Measurements from ENCODE around the gene BEND7. TPM values are rescaled to one million over a fixed set of nuclear protein-coding genes. Genes with fewer than 3 reads are reported as not detected.

The BEND7 gene
- total RNA-seq, 1 experiment from 2014 or later = 7.6 TPM

GRCh38 chr10:13445656-13446400 is 83.0 kb downstream of the BEND7 start:
- H3K9me3 ChIP-seq (ENCODE audit: control insufficient read depth, insufficient read depth, low read depth, low read length) = no peaks in the 10 kb centered on the region
- no TSS peak for BruUV-seq (replicated peaks)
- no peaks in the 10 kb centered on the region for H3K27me3 ChIP-seq (ENCODE audit: control insufficient read depth, insufficient read depth, low read length)
- H3K4me1 ChIP-seq (ENCODE audit: control insufficient read depth, insufficient read depth, low read length) = no peaks in the 10 kb centered on the region
- no peak overlapping the region for H3K27ac ChIP-seq (ENCODE audit: low read length)
- in situ Hi-C loops (cut with HindIII; ENCODE audit: low pct_unique_long_range_greater_than_20kb, low sequenced_read_pairs) (no loop called here), intact Hi-C loops (cut with micrococcal nuclease; ENCODE audit: unreplicated experiment) (loop anchor here (1.0 kb wide), 1 partner anchor 12 kb away; no protein-coding TSS in a partner anchor)
- ChIA-PET CTCF (no interaction called here), POLR2A (no interaction called here)
- ATAC-seq (no peak), DNase-seq (ENCODE audit: low read depth, low spot score) (no peak)
- H3K36me3 ChIP-seq (ENCODE audit: control insufficient read depth, insufficient read depth, low read length) = no peaks in the 10 kb centered on the region
- H3K4me3 ChIP-seq (ENCODE audit: low read depth in 2 of 2, low read length in 2 of 2) = no peak overlapping the region
- TF ChIP-seq CTCF (IDR thresholded peaks at IDR 0.05) = no peak
- no peak for TF ChIP-seq REST (IDR thresholded peaks at IDR 0.05; ENCODE audit: insufficient read depth in 1 of 2, low read depth in 2 of 2, low read length in 1 of 2)
- no peak for TF ChIP-seq TCF7L2 (IDR thresholded peaks at IDR 0.05; ENCODE audit: low read depth, low read length)
- TF ChIP-seq SIN3A (IDR thresholded peaks at IDR 0.05; ENCODE audit: borderline replicate concordance, insufficient read depth, low read depth, low read length) = no peak

GRCh38 chr10:13441476-13441875 is 87.3 kb downstream of the BEND7 start:
- Histone ChIP-seq H3K27me3 (ENCODE audit: control insufficient read depth, insufficient read depth, low read length) (no peaks in the 10 kb centered on the region), H3K27ac (ENCODE audit: low read length) (no peak overlapping the region), H3K36me3 (ENCODE audit: control insufficient read depth, insufficient read depth, low read length) (no peaks in the 10 kb centered on the region), H3K4me3 (ENCODE audit: low read depth in 2 of 2, low read length in 2 of 2) (no peak overlapping the region), H3K9me3 (ENCODE audit: control insufficient read depth, insufficient read depth, low read depth, low read length) (no peaks in the 10 kb centered on the region), H3K4me1 (ENCODE audit: control insufficient read depth, insufficient read depth, low read length) (no peaks in the 10 kb centered on the region)
- no peak for TF ChIP-seq POLR2AphosphoS5 (IDR thresholded peaks at IDR 0.05; ENCODE audit: low read depth, low read length)
- TF ChIP-seq TCF7L2 (IDR thresholded peaks at IDR 0.05; ENCODE audit: low read depth, low read length) = no peak
- no peak for TF ChIP-seq CTCF (IDR thresholded peaks at IDR 0.05)
- no peak for TF ChIP-seq REST (IDR thresholded peaks at IDR 0.05; ENCODE audit: insufficient read depth in 1 of 2, low read depth in 2 of 2, low read length in 1 of 2)
- no peak for TF ChIP-seq SIN3A (IDR thresholded peaks at IDR 0.05; ENCODE audit: borderline replicate concordance, insufficient read depth, low read depth, low read length)
- no TSS peak for BruUV-seq (replicated peaks)
- in situ Hi-C loops (cut with HindIII; ENCODE audit: low pct_unique_long_range_greater_than_20kb, low sequenced_read_pairs) (no loop called here), intact Hi-C loops (cut with micrococcal nuclease; ENCODE audit: unreplicated experiment) (no loop called here)
- CTCF ChIA-PET = interaction anchor here (0.6 kb wide), 1 partner anchor 90 kb away, joined by 3 read pairs; no protein-coding TSS in a partner anchor
- ATAC-seq (no peak), DNase-seq (ENCODE audit: low read depth, low spot score) (no peak)
- POLR2A ChIA-PET = no interaction called here

All from Panc1 (cell line).